Measurements from ENCODE around the gene DHTKD1. TPM values are rescaled to one million over a fixed set of nuclear protein-coding genes. Genes with fewer than 3 reads are reported as not detected.

DHTKD1 gene
- total RNA-seq, 2 experiments from 2014 or later, result 53.1 to 71.4 TPM

DNA sequence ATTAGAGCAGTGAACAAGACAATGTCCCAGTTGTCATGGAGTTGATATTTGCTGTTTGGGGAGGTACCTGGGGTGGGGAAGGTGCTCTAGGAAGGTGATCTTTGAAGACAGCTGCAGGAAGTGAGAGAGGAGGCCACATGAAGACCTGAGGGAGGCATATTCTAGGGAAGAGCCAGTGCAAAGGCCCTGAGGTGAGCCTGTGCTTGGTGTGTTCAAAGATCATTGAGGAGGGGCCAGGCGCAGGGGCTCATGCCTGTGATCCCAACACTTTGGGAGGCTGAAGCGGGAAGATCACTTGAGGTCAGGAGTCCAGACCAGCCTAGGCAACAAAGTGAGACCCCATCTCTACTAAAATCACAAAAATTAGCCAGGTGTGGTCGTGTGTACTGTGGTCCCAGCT is 75.8 kb downstream of the DHTKD1 start:
- H4K20me1 ChIP-seq (ENCODE audit: insufficient read depth, low read length), result no peaks in the 10 kb centered on the region
- ChIA-PET POLR2A (interaction anchor here (0.6 kb wide), 1 partner anchor 15 kb away, joined by 3 read pairs; no protein-coding TSS in a partner anchor), CTCF (ENCODE audit: unreplicated experiment) (no interaction called here)
- H3K36me3 ChIP-seq (ENCODE audit: insufficient read depth, low read length), result peaks cover 27% of the 10 kb centered on the region
- H3K4me1 ChIP-seq (ENCODE audit: insufficient read depth, low read length, poor library complexity, severe bottlenecking), result no peaks in the 10 kb centered on the region
- intact Hi-C loops (cut with micrococcal nuclease; ENCODE audit: unreplicated experiment), result no loop called here
- TF ChIP-seq, protein P1, sequence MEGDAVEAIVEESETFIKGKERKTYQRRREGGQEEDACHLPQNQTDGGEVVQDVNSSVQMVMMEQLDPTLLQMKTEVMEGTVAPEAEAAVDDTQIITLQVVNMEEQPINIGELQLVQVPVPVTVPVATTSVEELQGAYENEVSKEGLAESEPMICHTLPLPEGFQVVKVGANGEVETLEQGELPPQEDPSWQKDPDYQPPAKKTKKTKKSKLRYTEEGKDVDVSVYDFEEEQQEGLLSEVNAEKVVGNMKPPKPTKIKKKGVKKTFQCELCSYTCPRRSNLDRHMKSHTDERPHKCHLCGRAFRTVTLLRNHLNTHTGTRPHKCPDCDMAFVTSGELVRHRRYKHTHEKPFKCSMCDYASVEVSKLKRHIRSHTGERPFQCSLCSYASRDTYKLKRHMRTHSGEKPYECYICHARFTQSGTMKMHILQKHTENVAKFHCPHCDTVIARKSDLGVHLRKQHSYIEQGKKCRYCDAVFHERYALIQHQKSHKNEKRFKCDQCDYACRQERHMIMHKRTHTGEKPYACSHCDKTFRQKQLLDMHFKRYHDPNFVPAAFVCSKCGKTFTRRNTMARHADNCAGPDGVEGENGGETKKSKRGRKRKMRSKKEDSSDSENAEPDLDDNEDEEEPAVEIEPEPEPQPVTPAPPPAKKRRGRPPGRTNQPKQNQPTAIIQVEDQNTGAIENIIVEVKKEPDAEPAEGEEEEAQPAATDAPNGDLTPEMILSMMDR (conservative IDR thresholded peaks at IDR 0.05; ENCODE audit: low read length), result no peak
- no peak for TF ChIP-seq EZH2phosphoT487 (IDR thresholded peaks at IDR 0.05; ENCODE audit: borderline replicate concordance, low read depth, low read length)
- no peaks in the 10 kb centered on the region for H3K9me2 ChIP-seq (ENCODE audit: insufficient read depth, low read length)
- no TSS peak for BruUV-seq (replicated peaks)
- H3K4me3 ChIP-seq (ENCODE audit: low read depth, low read length, poor library complexity, severe bottlenecking), result no peak overlapping the region
- no peak overlapping the region for H3K27ac ChIP-seq (ENCODE audit: low read depth, low read length, poor library complexity, severe bottlenecking)
- DNase-seq (ENCODE audit: low spot score), result no peak
- no peaks in the 10 kb centered on the region for H3K79me2 ChIP-seq (ENCODE audit: insufficient read depth, low read depth, low read length)
- H2AFZ ChIP-seq (ENCODE audit: low read length), result no peak overlapping the region
- H3K9me3 ChIP-seq (ENCODE audit: low read length), result no peaks in the 10 kb centered on the region
- H3K4me2 ChIP-seq (ENCODE audit: low read length), result no peak overlapping the region

DNA sequence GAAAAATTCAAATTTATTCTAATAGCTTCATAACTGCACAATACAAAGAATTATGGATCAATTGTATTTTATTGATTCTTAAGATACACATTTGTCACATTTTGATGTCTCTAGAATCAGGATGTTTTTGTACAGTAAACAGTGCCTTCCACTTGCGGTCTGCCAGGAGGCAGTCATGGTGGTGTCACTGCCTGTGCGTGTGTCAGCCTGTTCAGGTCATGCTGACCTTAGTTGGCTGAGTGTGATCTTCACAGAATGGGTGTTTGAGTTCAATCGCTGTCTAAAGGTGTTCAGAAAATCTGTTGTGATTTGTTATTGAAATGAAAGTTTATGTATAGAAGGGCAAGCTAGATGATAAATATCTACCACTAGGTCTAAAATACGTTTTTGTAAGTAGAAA is 81.4 kb downstream of the DHTKD1 start:
- intact Hi-C loops (cut with micrococcal nuclease; ENCODE audit: unreplicated experiment), result no loop called here
- BruUV-seq (replicated peaks), result no TSS peak
- Histone ChIP-seq H3K79me2 (ENCODE audit: insufficient read depth, low read depth, low read length) (no peaks in the 10 kb centered on the region), H3K4me1 (ENCODE audit: insufficient read depth, low read length, poor library complexity, severe bottlenecking) (no peaks in the 10 kb centered on the region), H3K4me3 (ENCODE audit: low read depth, low read length, poor library complexity, severe bottlenecking) (no peak overlapping the region), H2AFZ (ENCODE audit: low read length) (no peak overlapping the region), H3K9me3 (ENCODE audit: low read length) (no peaks in the 10 kb centered on the region), H3K9me2 (ENCODE audit: insufficient read depth, low read length) (no peaks in the 10 kb centered on the region), H3K36me3 (ENCODE audit: insufficient read depth, low read length) (peaks cover 16% of the 10 kb centered on the region), H3K4me2 (ENCODE audit: low read length) (no peak overlapping the region), H3K27ac (ENCODE audit: low read depth, low read length, poor library complexity, severe bottlenecking) (no peak overlapping the region), H4K20me1 (ENCODE audit: insufficient read depth, low read length) (no peaks in the 10 kb centered on the region)
- CTCF ChIA-PET (ENCODE audit: unreplicated experiment), result no interaction called here
- TF ChIP-seq, protein P1 (conservative IDR thresholded peaks at IDR 0.05; ENCODE audit: low read length), result no peak
- DNase-seq (ENCODE audit: low spot score), result no peak
- POLR2A ChIA-PET, result interaction anchor here (0.8 kb wide), 1 partner anchor 22 kb away, joined by 3 read pairs; no protein-coding TSS in a partner anchor

DNA sequence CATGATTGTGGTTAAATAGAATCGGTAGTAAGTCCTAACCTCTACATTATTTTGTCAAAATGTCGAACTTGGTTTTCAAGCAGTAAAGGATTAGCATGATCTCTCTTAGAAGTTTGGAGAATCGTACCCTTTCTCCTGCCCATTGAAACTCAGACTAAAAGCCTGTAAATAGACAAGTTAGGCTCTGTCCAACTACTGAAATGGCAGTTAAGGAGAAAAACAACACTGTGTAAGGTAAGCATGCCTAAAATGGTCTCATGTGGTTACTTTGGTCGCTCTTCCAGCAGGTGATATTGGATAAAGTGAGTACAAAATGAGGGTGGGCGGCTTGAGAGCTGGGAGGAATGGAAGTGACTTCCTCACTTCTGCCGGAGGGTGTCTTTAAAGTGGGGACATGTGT is 85.8 kb downstream of the DHTKD1 start:
- peaks cover 21% of the 10 kb centered on the region for H3K36me3 ChIP-seq (ENCODE audit: insufficient read depth, low read length)
- no peak overlapping the region for H3K4me3 ChIP-seq (ENCODE audit: low read depth, low read length, poor library complexity, severe bottlenecking)
- H4K20me1 ChIP-seq (ENCODE audit: insufficient read depth, low read length), result no peaks in the 10 kb centered on the region
- ChIA-PET CTCF (ENCODE audit: unreplicated experiment) (no interaction called here), POLR2A (interaction anchor here (0.6 kb wide), 1 partner anchor 9 kb away, joined by 3 read pairs; no protein-coding TSS in a partner anchor)
- BruUV-seq (replicated peaks), result no TSS peak
- no peak overlapping the region for H3K27ac ChIP-seq (ENCODE audit: low read depth, low read length, poor library complexity, severe bottlenecking)
- H2AFZ ChIP-seq (ENCODE audit: low read length), result no peak overlapping the region
- DNase-seq (ENCODE audit: low spot score), result no peak
- H3K79me2 ChIP-seq (ENCODE audit: insufficient read depth, low read depth, low read length), result no peaks in the 10 kb centered on the region
- no peaks in the 10 kb centered on the region for H3K9me3 ChIP-seq (ENCODE audit: low read length)
- no peaks in the 10 kb centered on the region for H3K4me1 ChIP-seq (ENCODE audit: insufficient read depth, low read length, poor library complexity, severe bottlenecking)
- H3K9me2 ChIP-seq (ENCODE audit: insufficient read depth, low read length), result no peaks in the 10 kb centered on the region
- intact Hi-C loops (cut with micrococcal nuclease; ENCODE audit: unreplicated experiment), result no loop called here
- no peak overlapping the region for H3K4me2 ChIP-seq (ENCODE audit: low read length)
- no peak for TF ChIP-seq EZH2phosphoT487 (IDR thresholded peaks at IDR 0.05; ENCODE audit: borderline replicate concordance, low read depth, low read length)
- TF ChIP-seq, protein P1 (conservative IDR thresholded peaks at IDR 0.05; ENCODE audit: low read length), result no peak

Measured in OCI-LY7 (cell line).